ENCODE measurements around the gene PON2.

The PON2 gene

GRCh38 chr7:95397381-95397780 is 37.4 kb downstream of the PON2 start:
- H3K27ac ChIP-seq: no peak overlapping the region
- peaks cover 0 to 23% of the 10 kb centered on the region in 2 donors for H3K27me3 ChIP-seq
- intact Hi-C loops (cut with DNase I; ENCODE audit: low total_unique reads): no loop called here
- peaks cover 0 to 7% (median 3%) of the 10 kb centered on the region in 4 donors for H3K4me1 ChIP-seq
- DNase-seq: no peak
- no peak overlapping the region for H3K4me3 ChIP-seq
- H3K9me3 ChIP-seq: no peaks in the 10 kb centered on the region
- TF ChIP-seq CTCF (IDR thresholded peaks at IDR 0.05): no peak
- no peaks in the 10 kb centered on the region for H3K36me3 ChIP-seq

GRCh38 chr7:95396136-95397032 is 38.4 kb downstream of the PON2 start, which contains the start of gene PON3:
Gene PON3, minus strand, starts transcription at chr7:95396375. Its CDS starts 25 bp downstream, at chr7:95396350.
- no peak for DNase-seq
- Histone ChIP-seq H3K36me3 (no peaks in the 10 kb centered on the region), H3K9me3 (no peaks in the 10 kb centered on the region), H3K27me3 (peaks cover 0 to 23% of the 10 kb centered on the region in 2 donors), H3K4me3 (peak within 1 kb of the TSS; percentile 32 to 51), H3K27ac (no peak within 1 kb of the TSS), H3K4me1 (peaks cover 0 to 7% (median 3%) of the 10 kb centered on the region in 4 donors)
- no peak for TF ChIP-seq CTCF (IDR thresholded peaks at IDR 0.05)
- intact Hi-C loops (cut with DNase I; ENCODE audit: low total_unique reads): no loop called here

GRCh38 chr7:95395755-95396135 is 39.1 kb downstream of the PON2 start:
- no peak for DNase-seq
- H3K27ac ChIP-seq: no peak overlapping the region
- peaks cover 0 to 7% (median 3%) of the 10 kb centered on the region in 4 donors for H3K4me1 ChIP-seq
- no peak for TF ChIP-seq CTCF (IDR thresholded peaks at IDR 0.05)
- peaks cover 0 to 23% of the 10 kb centered on the region in 2 donors for H3K27me3 ChIP-seq
- H3K4me3 ChIP-seq: peak overlapping the region in 1 of 2 donors; percentile 51
- no peaks in the 10 kb centered on the region for H3K36me3 ChIP-seq
- H3K9me3 ChIP-seq: no peaks in the 10 kb centered on the region
- intact Hi-C loops (cut with DNase I; ENCODE audit: low total_unique reads): no loop called here

GRCh38 chr7:95394370-95394769 is 40.5 kb downstream of the PON2 start:
- Histone ChIP-seq H3K27ac (no peak overlapping the region), H3K9me3 (no peaks in the 10 kb centered on the region), H3K4me3 (no peak overlapping the region), H3K36me3 (no peaks in the 10 kb centered on the region), H3K27me3 (peaks cover 0 to 23% of the 10 kb centered on the region in 2 donors), H3K4me1 (peaks cover 0 to 7% (median 3%) of the 10 kb centered on the region in 4 donors)
- no peak for DNase-seq
- intact Hi-C loops (cut with DNase I; ENCODE audit: low total_unique reads): no loop called here
- no peak for TF ChIP-seq CTCF (IDR thresholded peaks at IDR 0.05)

GRCh38 chr7:95391761-95392160 is 43.1 kb downstream of the PON2 start:
- intact Hi-C loops (cut with DNase I; ENCODE audit: low total_unique reads): no loop called here

More at GRCh38 chr7:95391761-95392160, 43.1 kb downstream of the PON2 start:
- H3K27ac ChIP-seq: no peak overlapping the region
- no peaks in the 10 kb centered on the region for H3K36me3 ChIP-seq
- H3K4me1 ChIP-seq: peaks cover 0 to 7% (median 3%) of the 10 kb centered on the region in 4 donors
- no peaks in the 10 kb centered on the region for H3K9me3 ChIP-seq
- H3K27me3 ChIP-seq: peaks cover 0 to 14% of the 10 kb centered on the region in 2 donors
- no peak for TF ChIP-seq CTCF (IDR thresholded peaks at IDR 0.05)
- no peak overlapping the region for H3K4me3 ChIP-seq
- DNase-seq: no peak

All from tibial artery (tissue), 4 donors.